ENCODE data around the gene PTPRM. TPM values are rescaled to one million over a fixed set of nuclear protein-coding genes. Genes with fewer than 3 reads are reported as not detected.

Gene PTPRM
- total and polyA plus RNA-seq, 2 experiments from 2014 or later, result 30.9 to 62.8 TPM

- TF ChIP-seq EZH2phosphoT487 (IDR thresholded peaks at IDR 0.05; ENCODE audit: insufficient read depth, low read depth), result no peak
- no peak for TF ChIP-seq EZH2 (IDR thresholded peaks at IDR 0.05; ENCODE audit: insufficient read depth, poor library complexity, severe bottlenecking)
- no peak overlapping the region for H3K4me3 ChIP-seq
- H3K36me3 ChIP-seq (ENCODE audit: low read depth), result no peaks in the 10 kb centered on the region
- no peak overlapping the region for H2AFZ ChIP-seq
- no peaks in the 10 kb centered on the region for H3K9me3 ChIP-seq (ENCODE audit: low read depth)
- no peak overlapping the region for H3K27ac ChIP-seq
- H3K4me2 ChIP-seq (ENCODE audit: unreplicated experiment), result no peak overlapping the region
- H3K79me2 ChIP-seq (ENCODE audit: insufficient read depth), result peaks cover 8% of the 10 kb centered on the region
- 62 to 65% methylated on average over 3 of the region's 3 CpGs for WGBS, 2 experiments (ENCODE audit: low coverage in 1 of 2, low lambda C conversion rate in 2 of 2, missing lambda C conversion rate in 2 of 2)
- no peak for DNase-seq
- no peaks in the 10 kb centered on the region for H4K20me1 ChIP-seq (ENCODE audit: insufficient read depth)
- H3K9ac ChIP-seq, result no peak overlapping the region
- H3K27me3 ChIP-seq (replicated peaks; ENCODE audit: insufficient read depth), result no peaks in the 10 kb centered on the region
- H3F3A ChIP-seq (ENCODE audit: insufficient read depth), result no peaks in the 10 kb centered on the region
- H3K9me2 ChIP-seq (ENCODE audit: insufficient read depth), result no peaks in the 10 kb centered on the region
- in situ Hi-C loops (cut with MboI), result no loop called here
- peaks cover 9% of the 10 kb centered on the region; the same call in 1 of the 2 replicates for H3K4me1 ChIP-seq (ENCODE audit: insufficient read depth)
These were observed 173.7 kb downstream of the PTPRM start for GRCh38 chr18:7740821-7741220.

GRCh38 chr18:7741640-7742039 is 174.5 kb downstream of the PTPRM start:
- no peaks in the 10 kb centered on the region for H3K36me3 ChIP-seq (ENCODE audit: low read depth)
- no peak overlapping the region for H3K4me2 ChIP-seq (ENCODE audit: unreplicated experiment)
- TF ChIP-seq EZH2 (IDR thresholded peaks at IDR 0.05; ENCODE audit: insufficient read depth, poor library complexity, severe bottlenecking) (no peak), EZH2phosphoT487 (IDR thresholded peaks at IDR 0.05; ENCODE audit: insufficient read depth, low read depth) (no peak)
- no peaks in the 10 kb centered on the region for H3K27me3 ChIP-seq (replicated peaks; ENCODE audit: insufficient read depth)
- no peak for DNase-seq
- peaks cover 8% of the 10 kb centered on the region for H3K79me2 ChIP-seq (ENCODE audit: insufficient read depth)
- H3K4me1 ChIP-seq (ENCODE audit: insufficient read depth), result peaks cover 9% of the 10 kb centered on the region; the same call in 1 of the 2 replicates
- in situ Hi-C loops (cut with MboI), result no loop called here
- H2AFZ ChIP-seq, result no peak overlapping the region
- H3K4me3 ChIP-seq, result no peak overlapping the region
- no peaks in the 10 kb centered on the region for H4K20me1 ChIP-seq (ENCODE audit: insufficient read depth)
- no peak overlapping the region for H3K27ac ChIP-seq
- H3F3A ChIP-seq (ENCODE audit: insufficient read depth), result no peaks in the 10 kb centered on the region
- H3K9me3 ChIP-seq (ENCODE audit: low read depth), result no peaks in the 10 kb centered on the region
- no peaks in the 10 kb centered on the region for H3K9me2 ChIP-seq (ENCODE audit: insufficient read depth)
- H3K9ac ChIP-seq, result no peak overlapping the region

GRCh38 chr18:7742224-7742623 is 175.1 kb downstream of the PTPRM start:
- H3K4me2 ChIP-seq (ENCODE audit: unreplicated experiment), result no peak overlapping the region
- no peak overlapping the region for H3K9ac ChIP-seq
- no peak overlapping the region for H2AFZ ChIP-seq
- no peaks in the 10 kb centered on the region for H4K20me1 ChIP-seq (ENCODE audit: insufficient read depth)
- H3K27ac ChIP-seq, result no peak overlapping the region
- DNase-seq, result peak; percentile 12
- H3K9me2 ChIP-seq (ENCODE audit: insufficient read depth), result no peaks in the 10 kb centered on the region
- H3K79me2 ChIP-seq (ENCODE audit: insufficient read depth), result peaks cover 8% of the 10 kb centered on the region
- no peak overlapping the region for H3K4me3 ChIP-seq
- WGBS, 2 experiments (ENCODE audit: low coverage in 1 of 2, low lambda C conversion rate in 2 of 2, missing lambda C conversion rate in 2 of 2), result 17 to 24% methylated on average over 2 of the region's 2 CpGs
- TF ChIP-seq EZH2 (IDR thresholded peaks at IDR 0.05; ENCODE audit: insufficient read depth, poor library complexity, severe bottlenecking) (no peak), EZH2phosphoT487 (IDR thresholded peaks at IDR 0.05; ENCODE audit: insufficient read depth, low read depth) (no peak)
- H3K4me1 ChIP-seq (ENCODE audit: insufficient read depth), result peaks cover 9% of the 10 kb centered on the region; the same call in 1 of the 2 replicates
- no peaks in the 10 kb centered on the region for H3F3A ChIP-seq (ENCODE audit: insufficient read depth)
- H3K9me3 ChIP-seq (ENCODE audit: low read depth), result no peaks in the 10 kb centered on the region
- in situ Hi-C loops (cut with MboI), result no loop called here
- H3K27me3 ChIP-seq (replicated peaks; ENCODE audit: insufficient read depth), result no peaks in the 10 kb centered on the region
- no peaks in the 10 kb centered on the region for H3K36me3 ChIP-seq (ENCODE audit: low read depth)

- no peak overlapping the region for H3K27ac ChIP-seq
- H3K4me3 ChIP-seq, result no peak overlapping the region
- H2AFZ ChIP-seq, result no peak overlapping the region
- no peaks in the 10 kb centered on the region for H3K27me3 ChIP-seq (replicated peaks; ENCODE audit: insufficient read depth)
- WGBS, 2 experiments (ENCODE audit: low coverage in 1 of 2, low lambda C conversion rate in 2 of 2, missing lambda C conversion rate in 2 of 2), result 59 to 63% methylated on average over 1 of the region's 1 CpG
- no peaks in the 10 kb centered on the region for H3K9me2 ChIP-seq (ENCODE audit: insufficient read depth)
- no peaks in the 10 kb centered on the region for H4K20me1 ChIP-seq (ENCODE audit: insufficient read depth)
- in situ Hi-C loops (cut with MboI), result no loop called here
- H3K79me2 ChIP-seq (ENCODE audit: insufficient read depth), result peaks cover 8% of the 10 kb centered on the region
- peaks cover 9% of the 10 kb centered on the region; the same call in 1 of the 2 replicates for H3K4me1 ChIP-seq (ENCODE audit: insufficient read depth)
- H3K9me3 ChIP-seq (ENCODE audit: low read depth), result no peaks in the 10 kb centered on the region
- H3K36me3 ChIP-seq (ENCODE audit: low read depth), result no peaks in the 10 kb centered on the region
- no peak overlapping the region for H3K4me2 ChIP-seq (ENCODE audit: unreplicated experiment)
- no peak for DNase-seq
- H3K9ac ChIP-seq, result no peak overlapping the region
- no peaks in the 10 kb centered on the region for H3F3A ChIP-seq (ENCODE audit: insufficient read depth)
- TF ChIP-seq EZH2phosphoT487 (IDR thresholded peaks at IDR 0.05; ENCODE audit: insufficient read depth, low read depth) (no peak), EZH2 (IDR thresholded peaks at IDR 0.05; ENCODE audit: insufficient read depth, poor library complexity, severe bottlenecking) (no peak)
These were observed 176.1 kb downstream of the PTPRM start for GRCh38 chr18:7743256-7743655.

- Histone ChIP-seq H3K4me3 (no peak overlapping the region), H4K20me1 (ENCODE audit: insufficient read depth) (no peaks in the 10 kb centered on the region), H3K9ac (no peak overlapping the region), H3K9me2 (ENCODE audit: insufficient read depth) (no peaks in the 10 kb centered on the region), H3F3A (ENCODE audit: insufficient read depth) (no peaks in the 10 kb centered on the region), H3K36me3 (ENCODE audit: low read depth) (no peaks in the 10 kb centered on the region), H3K4me2 (ENCODE audit: unreplicated experiment) (no peak overlapping the region), H3K27me3 (replicated peaks; ENCODE audit: insufficient read depth) (no peaks in the 10 kb centered on the region), H2AFZ (no peak overlapping the region), H3K4me1 (ENCODE audit: insufficient read depth) (peaks cover 9% of the 10 kb centered on the region; the same call in 1 of the 2 replicates), H3K27ac (no peak overlapping the region), H3K79me2 (ENCODE audit: insufficient read depth) (peaks cover 8% of the 10 kb centered on the region), H3K9me3 (ENCODE audit: low read depth) (no peaks in the 10 kb centered on the region)
- WGBS, 2 experiments (ENCODE audit: low coverage in 1 of 2, low lambda C conversion rate in 2 of 2, missing lambda C conversion rate in 2 of 2), result 97% methylated on average over 3 of the region's 3 CpGs
- in situ Hi-C loops (cut with MboI), result no loop called here
- DNase-seq, result no peak
- TF ChIP-seq EZH2 (IDR thresholded peaks at IDR 0.05; ENCODE audit: insufficient read depth, poor library complexity, severe bottlenecking), result no peak
- no peak for TF ChIP-seq EZH2phosphoT487 (IDR thresholded peaks at IDR 0.05; ENCODE audit: insufficient read depth, low read depth)
These were observed 179.0 kb downstream of the PTPRM start for GRCh38 chr18:7746106-7746505.
